NCI-H748 (cell line): Measurements from ENCODE around the gene BCL7A.
"Not testable (repeated sequence)": the region's sequence is repeated elsewhere in the genome, so short reads cannot be mapped to it uniquely, and the experiment has no call there.

Experiments
- DNase-seq: peaks from one replicate; lab custom pipeline; 2025; ENCODE audit not compliant: unreplicated experiment; lab: John Stamatoyannopoulos, UW

Gene BCL7A

GRCh38 chr12:122021822-122022392 lies at the start of gene BCL7A:
BCL7A (plus strand) TSS chr12:122021884; CDS start chr12:122022092, 208 bp downstream.
- DNase-seq = peak; percentile 83

- DNase-seq = no peak
These were observed 47.4 kb upstream of the BCL7A start for GRCh38 chr12:121974026-121974985.

DNA sequence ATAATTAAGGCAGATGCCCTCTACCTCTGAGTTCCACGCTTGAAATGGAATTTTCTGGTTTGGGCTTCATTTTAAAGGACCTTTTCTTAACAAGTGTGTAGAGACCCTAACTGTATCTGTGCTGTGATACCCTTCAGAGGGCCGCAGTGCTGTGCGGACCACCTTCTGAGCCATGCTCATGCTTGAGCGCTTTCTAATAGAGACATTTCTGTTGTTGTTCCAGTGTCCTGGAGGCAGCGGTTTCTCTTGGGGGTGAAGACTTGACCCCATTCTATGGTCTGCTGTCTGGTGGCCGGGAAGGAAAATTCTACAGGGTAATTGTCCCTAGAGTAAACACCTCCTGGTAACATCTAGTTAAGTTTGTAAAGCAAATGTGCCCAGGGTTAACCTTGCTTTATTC lies 46.7 kb upstream of the BCL7A start:
- DNase-seq = no peak

DNA sequence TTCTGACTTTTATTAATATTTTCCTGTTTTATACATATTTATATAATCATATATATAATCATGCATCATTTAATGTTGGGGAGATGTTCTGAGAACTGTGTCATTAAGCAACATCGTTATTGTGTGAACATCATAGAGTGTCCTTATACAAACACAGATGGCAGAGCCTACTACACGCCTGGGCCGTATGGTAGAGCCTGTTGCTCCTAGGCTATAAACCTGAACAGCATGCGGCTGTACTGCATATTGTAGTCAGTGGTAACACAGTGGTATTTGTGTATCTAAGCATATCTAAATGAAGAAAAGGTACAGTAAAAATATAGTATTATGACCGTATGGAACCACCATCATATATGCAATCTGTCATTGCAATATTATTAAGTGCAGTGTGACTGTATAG lies 44.7 kb upstream of the BCL7A start:
- peak; percentile 8 for DNase-seq

DNA sequence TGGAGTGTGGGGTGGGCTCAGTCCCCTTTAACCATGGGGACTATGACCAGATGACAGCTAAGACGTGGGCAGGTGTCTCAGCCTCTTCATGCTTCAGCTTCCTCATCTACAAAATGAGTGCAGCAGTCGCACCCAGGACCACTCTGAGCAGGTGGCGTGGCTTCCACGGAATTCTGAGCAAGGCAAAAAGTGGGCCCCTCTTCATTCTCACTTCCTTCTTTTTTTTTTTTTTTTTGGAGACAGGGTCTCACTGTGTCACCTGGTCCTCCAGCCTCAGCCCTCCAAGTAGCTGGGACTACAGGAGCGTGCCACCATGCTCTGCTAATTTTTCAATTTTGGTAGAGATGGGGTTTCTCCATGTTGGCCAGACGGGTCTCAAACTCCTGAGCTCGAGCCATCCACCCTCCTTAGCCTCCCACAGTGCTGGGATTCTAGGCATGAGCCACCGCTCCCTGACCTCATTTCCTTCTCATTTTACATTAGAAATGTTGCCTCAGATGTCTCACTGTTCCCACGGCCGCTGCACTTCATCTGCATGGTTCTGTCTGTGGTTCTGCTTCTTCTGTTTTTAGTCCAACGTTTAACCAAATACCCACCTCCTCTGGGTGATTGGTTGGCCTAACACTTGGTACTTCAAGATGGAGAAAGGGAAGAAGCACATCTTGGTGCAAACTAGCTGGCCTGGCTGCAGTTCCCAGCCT lies 41.3 kb upstream of the BCL7A start:
- no peak for DNase-seq

GRCh38 chr12:121980892-121981272 lies 40.8 kb upstream of the BCL7A start:
- no peak for DNase-seq

GRCh38 chr12:121981456-121981855 lies 40.2 kb upstream of the BCL7A start:
- no peak for DNase-seq

- DNase-seq = no peak
These were observed 38.7 kb upstream of the BCL7A start for GRCh38 chr12:121982950-121983349.

DNA sequence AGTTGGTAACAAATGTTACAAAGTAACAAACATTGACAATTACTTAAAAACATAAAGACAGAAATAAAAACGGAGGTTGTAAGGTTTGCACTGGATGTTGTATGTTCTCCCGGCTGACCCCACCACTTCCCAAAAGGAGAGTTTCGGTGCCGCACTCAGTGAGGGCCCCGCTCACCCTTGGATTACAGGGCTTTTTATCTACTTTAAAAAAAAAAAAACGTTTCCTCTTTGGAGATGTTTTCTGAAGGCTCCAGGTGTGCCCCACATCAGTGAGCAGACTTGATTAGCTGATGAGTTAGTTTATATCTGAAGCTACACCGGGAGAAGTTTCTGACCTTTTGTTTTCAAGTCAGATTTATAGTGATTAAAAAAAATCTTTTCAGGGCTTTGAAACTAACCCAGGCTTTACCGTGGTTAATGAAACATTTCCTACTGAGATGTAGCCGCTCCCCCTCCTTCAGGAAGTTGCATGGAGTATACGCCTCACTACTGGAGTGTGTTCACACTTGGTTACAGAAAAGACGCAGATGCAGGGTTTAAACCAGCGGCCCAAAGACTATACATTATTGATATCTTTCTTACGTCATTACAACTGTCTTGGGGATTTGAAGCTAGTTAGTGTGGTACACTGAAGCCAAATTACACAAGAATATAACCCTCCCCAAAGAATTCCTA lies 38.0 kb upstream of the BCL7A start:
- DNase-seq = no peak

DNA sequence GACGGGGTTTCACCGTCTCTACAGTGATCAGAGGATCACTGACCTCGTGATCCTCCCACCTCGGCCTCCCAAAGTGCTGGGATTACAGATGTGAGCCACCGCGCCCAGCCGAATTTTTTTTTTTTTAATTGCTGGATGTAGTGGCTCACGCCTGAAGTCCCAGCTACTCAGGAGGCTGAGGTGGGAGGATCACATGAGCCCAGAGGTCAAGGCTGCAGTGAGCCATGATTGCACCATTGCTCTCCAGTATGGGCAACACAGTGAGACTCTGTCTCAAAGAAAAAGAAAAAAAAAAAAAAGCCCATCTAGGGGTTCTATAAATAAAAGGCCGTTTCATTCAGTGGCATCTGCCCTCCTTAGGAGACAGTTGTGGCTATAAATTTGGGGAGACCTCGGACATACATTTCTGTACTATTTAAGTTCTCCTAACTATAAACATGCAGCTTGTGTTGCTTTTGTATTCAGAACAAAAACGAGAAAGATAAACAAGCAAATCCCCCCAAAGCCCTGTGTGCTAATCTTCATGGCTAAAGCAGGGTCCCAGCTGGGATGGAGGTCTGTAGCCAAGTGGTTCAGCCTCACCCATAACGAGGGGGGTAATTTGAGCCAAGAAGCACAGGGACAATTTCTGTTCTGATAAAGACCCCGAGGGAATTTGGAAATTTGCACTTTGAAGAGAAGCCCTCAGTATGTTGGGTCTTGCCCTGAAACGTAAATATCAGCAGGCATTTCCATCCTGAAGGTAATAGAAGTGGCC lies 35.0 kb upstream of the BCL7A start:
- DNase-seq = no peak

GRCh38 chr12:121988519-121988918 lies 33.2 kb upstream of the BCL7A start:
- DNase-seq = not testable (repeated sequence)

DNA sequence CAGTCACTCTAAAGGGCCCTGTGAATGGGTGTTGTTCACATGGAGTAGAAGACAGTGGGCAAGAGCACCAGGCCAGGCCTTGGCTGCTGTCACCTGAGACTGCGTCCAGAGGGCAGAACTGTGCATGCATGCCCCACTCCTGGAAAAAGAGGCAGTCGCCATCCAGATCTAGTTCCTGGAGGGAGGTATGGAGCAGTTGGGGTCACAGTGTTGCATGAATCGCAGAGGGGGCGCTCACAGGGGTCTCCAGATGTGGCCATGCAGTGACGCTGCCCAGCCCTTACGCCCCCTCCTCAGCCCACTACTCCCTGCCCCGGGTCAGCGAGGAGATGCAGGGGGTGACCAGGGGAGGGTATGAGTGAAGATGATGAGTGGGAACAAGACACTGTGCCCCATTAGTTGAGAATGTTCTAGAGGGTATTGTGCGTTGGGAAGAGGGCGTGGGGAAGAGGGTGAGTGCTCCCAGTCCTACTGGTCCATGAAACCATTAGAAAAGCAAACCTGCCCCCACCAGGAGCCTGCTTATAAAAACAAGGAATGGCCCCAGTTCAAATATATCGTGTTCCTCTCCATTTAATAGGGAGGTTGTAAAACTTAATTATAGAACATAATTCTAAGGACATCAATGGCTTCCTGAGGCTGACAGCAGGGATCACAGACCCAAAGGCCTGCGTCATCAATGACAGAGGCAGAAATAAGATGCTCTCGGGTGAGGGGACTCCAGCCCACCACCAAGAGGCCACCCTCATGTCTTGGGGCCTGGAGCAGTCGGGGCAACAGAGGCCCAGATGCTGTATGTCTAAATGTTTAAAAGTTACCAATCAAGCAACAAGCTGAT lies 32.2 kb upstream of the BCL7A start:
- DNase-seq = peak; percentile 84

DNA sequence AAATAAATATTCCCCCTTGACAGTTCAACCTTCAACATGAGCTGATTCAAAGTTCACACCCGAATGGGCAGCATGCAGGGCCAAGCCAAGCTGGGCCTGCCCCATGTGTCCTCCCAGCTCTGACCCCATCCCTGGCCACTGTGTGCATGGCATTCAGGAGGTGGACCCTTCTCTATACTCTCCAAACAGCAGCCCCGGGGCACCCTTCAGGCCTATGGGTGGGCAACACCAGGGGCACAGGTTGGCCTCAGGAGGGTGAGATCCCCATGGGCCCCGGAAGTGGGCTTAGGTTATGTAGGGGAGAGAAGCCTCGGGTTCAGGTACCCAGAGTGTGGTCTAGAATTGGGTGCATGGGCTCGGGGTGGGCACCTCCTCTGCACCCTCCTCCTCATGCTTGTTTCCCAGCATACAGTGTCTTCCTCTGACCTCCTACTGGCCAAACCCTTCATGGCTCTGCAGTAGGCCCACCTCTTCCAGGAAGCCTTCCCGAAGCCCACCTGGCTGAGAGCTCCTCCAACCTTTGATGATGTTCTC lies 31.5 kb upstream of the BCL7A start:
- DNase-seq = no peak

DNA sequence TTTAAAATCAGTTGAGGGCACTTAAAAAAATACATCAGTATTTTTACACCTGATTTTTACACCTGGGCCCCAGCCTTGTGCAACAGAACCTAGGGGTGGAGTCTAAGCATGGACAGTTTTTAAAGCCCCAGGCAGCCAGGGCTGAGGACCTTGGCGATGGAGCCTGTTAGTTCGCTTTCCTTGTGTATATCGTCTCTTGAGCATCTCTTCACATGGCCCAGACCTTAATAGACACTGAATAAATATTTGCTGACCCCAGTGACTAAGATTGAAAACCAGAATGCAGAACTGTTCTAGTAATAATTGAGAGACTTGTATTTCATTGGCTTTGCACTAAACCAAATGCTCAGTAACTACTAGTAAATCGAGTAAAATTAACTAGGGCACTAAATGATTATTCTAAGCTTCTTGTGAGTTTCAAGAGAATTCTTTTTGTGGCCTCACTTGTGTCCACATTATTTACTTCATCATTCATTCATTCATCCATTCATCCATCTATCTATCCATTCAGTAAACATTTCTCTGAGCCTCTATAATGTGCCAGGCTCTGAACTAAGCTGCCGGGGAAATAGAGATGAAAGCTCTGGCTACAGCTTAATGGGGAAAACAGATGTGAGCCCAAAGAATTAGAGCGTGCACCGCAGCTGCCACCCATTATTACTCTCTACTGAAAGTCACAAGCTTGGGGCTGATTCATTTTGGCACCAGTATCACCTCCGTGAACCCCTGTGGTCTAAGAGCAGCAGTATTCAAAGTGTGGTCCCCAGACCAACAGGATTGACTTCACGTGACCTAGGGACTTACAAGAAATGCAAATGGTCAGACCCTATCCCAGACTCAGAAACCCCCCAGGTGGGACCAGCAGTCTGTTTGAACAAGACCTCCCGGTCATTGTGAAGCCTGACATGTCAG lies 30.7 kb upstream of the BCL7A start:
- DNase-seq = peak; percentile 8

GRCh38 chr12:121992059-121992879 lies 29.4 kb upstream of the BCL7A start:
- DNase-seq = no peak

- DNase-seq = no peak
These were observed 25.4 kb upstream of the BCL7A start for GRCh38 chr12:121996050-121996944.
